ENCODE results near the gene RAMP3. TPM values are rescaled to one million over a fixed set of nuclear protein-coding genes. Genes with fewer than 3 reads are reported as not detected.

The RAMP3 gene
- total RNA-seq, 4 donors from 2014 or later = 31.9 to 66.5 (median 46.1) TPM

DNA sequence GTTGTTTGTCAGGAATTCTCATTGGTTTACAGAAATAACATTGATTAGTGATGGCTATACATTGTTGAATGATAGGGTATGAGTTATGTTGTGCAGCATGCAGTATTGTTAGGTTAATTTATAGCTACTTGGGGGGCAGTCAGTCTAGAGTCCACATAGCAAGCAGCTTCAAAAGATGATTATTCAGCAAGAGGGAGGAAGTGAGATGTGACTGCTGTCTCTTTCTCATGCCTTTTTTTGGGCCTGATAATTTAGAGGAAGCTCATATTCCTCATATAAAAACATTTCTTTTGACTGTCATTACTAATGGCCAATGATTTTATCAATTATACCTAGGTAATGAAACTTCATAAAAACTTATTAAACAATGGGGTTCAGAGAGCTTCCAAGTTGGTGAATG lies 42.7 kb upstream of the RAMP3 start:
- no peak overlapping the region for H3K4me3 ChIP-seq
- no peaks in the 10 kb centered on the region for H3K36me3 ChIP-seq
- no peak overlapping the region for H3K27ac ChIP-seq
- H3K9me3 ChIP-seq = no peaks in the 10 kb centered on the region
- TF ChIP-seq, protein P1, sequence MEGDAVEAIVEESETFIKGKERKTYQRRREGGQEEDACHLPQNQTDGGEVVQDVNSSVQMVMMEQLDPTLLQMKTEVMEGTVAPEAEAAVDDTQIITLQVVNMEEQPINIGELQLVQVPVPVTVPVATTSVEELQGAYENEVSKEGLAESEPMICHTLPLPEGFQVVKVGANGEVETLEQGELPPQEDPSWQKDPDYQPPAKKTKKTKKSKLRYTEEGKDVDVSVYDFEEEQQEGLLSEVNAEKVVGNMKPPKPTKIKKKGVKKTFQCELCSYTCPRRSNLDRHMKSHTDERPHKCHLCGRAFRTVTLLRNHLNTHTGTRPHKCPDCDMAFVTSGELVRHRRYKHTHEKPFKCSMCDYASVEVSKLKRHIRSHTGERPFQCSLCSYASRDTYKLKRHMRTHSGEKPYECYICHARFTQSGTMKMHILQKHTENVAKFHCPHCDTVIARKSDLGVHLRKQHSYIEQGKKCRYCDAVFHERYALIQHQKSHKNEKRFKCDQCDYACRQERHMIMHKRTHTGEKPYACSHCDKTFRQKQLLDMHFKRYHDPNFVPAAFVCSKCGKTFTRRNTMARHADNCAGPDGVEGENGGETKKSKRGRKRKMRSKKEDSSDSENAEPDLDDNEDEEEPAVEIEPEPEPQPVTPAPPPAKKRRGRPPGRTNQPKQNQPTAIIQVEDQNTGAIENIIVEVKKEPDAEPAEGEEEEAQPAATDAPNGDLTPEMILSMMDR (IDR thresholded peaks at IDR 0.05) = no peak
- no peak for TF ChIP-seq POLR2A (IDR thresholded peaks at IDR 0.05)
- no peak for ATAC-seq
- H3K27me3 ChIP-seq = peaks cover 8% of the 10 kb centered on the region
- peaks cover 0 to 19% (median 8%) of the 10 kb centered on the region in 3 donors for H3K4me1 ChIP-seq

DNA sequence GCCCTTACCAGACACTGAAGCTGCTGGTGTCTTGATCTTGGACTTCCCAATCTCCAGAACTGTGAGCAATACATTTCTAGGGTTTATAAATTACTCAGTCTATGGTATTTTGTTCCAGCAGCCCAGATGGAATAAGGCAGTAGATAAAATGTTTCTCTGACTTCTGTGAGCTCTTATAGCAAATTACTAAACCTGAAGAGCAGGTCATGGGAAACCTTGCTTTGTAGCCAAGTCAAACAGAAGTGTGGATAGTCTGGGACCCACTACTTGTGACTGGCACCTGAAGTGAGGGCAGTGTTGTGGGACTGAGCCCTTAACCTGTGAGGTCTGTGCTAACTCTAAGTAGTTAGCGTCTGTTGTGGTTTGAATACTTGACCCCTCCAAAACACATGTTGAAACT lies 41.5 kb upstream of the RAMP3 start:
- no peak for TF ChIP-seq POLR2A (IDR thresholded peaks at IDR 0.05)
- TF ChIP-seq, protein P1 (IDR thresholded peaks at IDR 0.05) = no peak
- TF ChIP-seq EP300 (IDR thresholded peaks at IDR 0.05) = no peak
- no peak for TF ChIP-seq POLR2AphosphoS5 (IDR thresholded peaks at IDR 0.05)
- Histone ChIP-seq H3K27me3 (peaks cover 8% of the 10 kb centered on the region), H3K4me1 (peaks cover 0 to 8% (median 0%) of the 10 kb centered on the region in 3 donors), H3K4me3 (no peak overlapping the region), H3K27ac (no peak overlapping the region), H3K36me3 (no peaks in the 10 kb centered on the region), H3K9me3 (no peaks in the 10 kb centered on the region)
- WGBS, 2 donors (ENCODE audit: low coverage in 1 of 2) = no CpG with 5 or more reads among the region's 1 CpG
- ATAC-seq = no peak

DNA sequence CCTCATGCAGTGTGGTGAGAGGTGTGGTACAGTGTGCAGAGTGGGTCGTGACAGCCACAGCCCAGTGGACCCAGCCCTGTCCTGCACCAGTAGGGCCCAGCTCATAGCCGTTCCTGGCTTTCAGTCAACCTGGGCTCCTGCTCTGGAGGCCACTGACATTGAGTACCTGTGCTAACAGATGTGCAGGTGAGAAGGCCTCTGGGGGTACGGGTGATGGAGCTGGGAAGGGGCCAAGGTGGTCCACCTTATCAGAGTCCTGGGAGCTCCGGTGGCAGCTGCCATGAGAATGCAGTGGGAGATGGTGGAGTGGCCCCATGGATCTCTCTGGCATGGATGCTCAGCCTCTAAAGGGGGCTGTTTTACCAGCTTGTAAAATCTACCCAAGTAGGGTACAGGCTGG lies 40.0 kb upstream of the RAMP3 start:
- H3K36me3 ChIP-seq = no peaks in the 10 kb centered on the region
- no peak overlapping the region for H3K27ac ChIP-seq
- no peak overlapping the region for H3K4me3 ChIP-seq
- 17% methylated on average over 1 of the region's 4 CpGs; no CpG with 5 or more reads in 1 of the 2 donors for WGBS, 2 donors (ENCODE audit: low coverage in 1 of 2)
- ATAC-seq = no peak
- peaks cover 8% of the 10 kb centered on the region for H3K27me3 ChIP-seq
- H3K4me1 ChIP-seq = peaks cover 0 to 2% (median 0%) of the 10 kb centered on the region in 3 donors
- no peaks in the 10 kb centered on the region for H3K9me3 ChIP-seq
- TF ChIP-seq, protein P1 (IDR thresholded peaks at IDR 0.05) = no peak
- TF ChIP-seq POLR2AphosphoS5 (IDR thresholded peaks at IDR 0.05) (no peak), POLR2A (IDR thresholded peaks at IDR 0.05) (no peak), EP300 (IDR thresholded peaks at IDR 0.05) (no peak)

DNA sequence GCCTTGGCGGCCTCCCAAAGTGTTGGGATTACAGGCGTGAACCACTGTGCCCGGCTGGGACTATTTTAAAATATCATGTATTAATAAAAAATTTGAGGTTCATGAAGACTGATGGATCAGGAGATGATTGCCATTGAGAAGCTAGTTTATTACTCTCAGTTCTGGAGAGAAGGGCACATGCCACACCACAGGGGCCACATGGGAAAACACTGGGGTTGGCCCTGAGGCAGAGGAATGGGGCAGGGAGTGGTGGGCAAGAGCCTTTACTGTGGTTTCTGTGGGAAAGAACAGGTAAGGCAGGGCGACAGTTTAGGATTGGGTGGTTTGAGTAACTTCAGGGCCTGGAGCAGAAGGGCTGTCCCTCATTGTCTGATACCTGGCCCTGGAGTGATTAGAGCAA lies 39.3 kb upstream of the RAMP3 start:
- no peaks in the 10 kb centered on the region for H3K4me1 ChIP-seq
- peaks cover 8% of the 10 kb centered on the region for H3K27me3 ChIP-seq
- 75% methylated on average over 2 of the region's 4 CpGs; no CpG with 5 or more reads in 1 of the 2 donors for WGBS, 2 donors (ENCODE audit: low coverage in 1 of 2)
- H3K27ac ChIP-seq = no peak overlapping the region
- H3K36me3 ChIP-seq = no peaks in the 10 kb centered on the region
- H3K4me3 ChIP-seq = no peak overlapping the region
- TF ChIP-seq EP300 (IDR thresholded peaks at IDR 0.05) (no peak), POLR2AphosphoS5 (IDR thresholded peaks at IDR 0.05) (no peak), POLR2A (IDR thresholded peaks at IDR 0.05) (no peak)
- TF ChIP-seq, protein P1 (IDR thresholded peaks at IDR 0.05) = no peak
- no peaks in the 10 kb centered on the region for H3K9me3 ChIP-seq
- ATAC-seq = no peak

DNA sequence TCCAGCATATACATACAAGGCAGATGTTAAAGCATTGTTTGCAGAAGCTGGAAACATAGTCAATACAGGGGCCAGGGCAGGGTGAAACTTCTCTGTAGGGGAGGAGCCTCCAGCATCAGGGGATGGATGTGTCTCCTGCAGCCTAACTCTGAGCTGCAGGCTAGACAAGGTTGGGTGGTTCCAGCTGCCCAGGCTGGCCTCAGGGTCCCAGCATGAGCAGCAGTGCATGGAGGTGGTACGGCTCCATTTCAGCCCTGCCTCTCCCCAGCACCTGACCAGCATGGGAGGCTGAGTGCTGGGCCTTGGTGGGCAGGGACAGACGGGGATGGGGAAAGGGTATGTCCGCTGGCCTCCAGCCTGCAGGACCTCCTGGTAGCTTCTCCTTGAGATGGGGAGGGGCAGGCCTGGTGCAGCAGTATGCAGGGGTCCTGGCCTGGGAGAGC lies 38.7 kb upstream of the RAMP3 start:
- H3K4me1 ChIP-seq = no peaks in the 10 kb centered on the region
- TF ChIP-seq EP300 (IDR thresholded peaks at IDR 0.05) (no peak), POLR2AphosphoS5 (IDR thresholded peaks at IDR 0.05) (no peak), POLR2A (IDR thresholded peaks at IDR 0.05) (no peak)
- TF ChIP-seq, protein P1 (IDR thresholded peaks at IDR 0.05) = no peak
- no peak overlapping the region for H3K4me3 ChIP-seq
- no peak overlapping the region for H3K27ac ChIP-seq
- H3K36me3 ChIP-seq = no peaks in the 10 kb centered on the region
- WGBS, 2 donors (ENCODE audit: low coverage in 1 of 2) = 33% methylated on average over 1 of the region's 3 CpGs; no CpG with 5 or more reads in 1 of the 2 donors
- H3K9me3 ChIP-seq = no peaks in the 10 kb centered on the region
- peaks cover 8% of the 10 kb centered on the region for H3K27me3 ChIP-seq
- no peak for ATAC-seq

All from gastroesophageal sphincter (tissue), 4 donors.